HEK293 (cell line): ENCODE measurements around the gene TANC1.

ENCODE experiments used
- CTCF ChIA-PET: fragments of 350-600 bp; formaldehyde crosslinking; extraction: SDS; loops from one replicate; lab custom pipeline; 2021; ENCODE audit warnings: antibody characterized with exemption; lab: Yijun Ruan, JAX
- POLR2A ChIA-PET: fragments of 300-600 bp; formaldehyde crosslinking; extraction: SDS; loops from one replicate; lab custom pipeline; 2020; ENCODE audit warnings: antibody characterized with exemption, inconsistent platforms; lab: Yijun Ruan, JAX
- H3K27ac ChIP-seq: fragments of 200-500 bp; sonication (Bioruptor generic); 2 replicates; pipeline ENCODE4 v1.5.1; 2014; ENCODE audit warnings: low read depth, low read length, control low read depth, inconsistent platforms; ENCODE audit errors: extremely low read depth
- H3K36me3 ChIP-seq, 2 experiments: fragments of 200-500 bp in 1 of 2; sonication (Bioruptor generic) in 1 of 2; 1 replicate in 1 of 2; 2 replicates in 1 of 2; pipeline ENCODE4 v1.5.1; 2014 to 2017; ENCODE audit warnings: inconsistent platforms in 2 of 2, low read length in 2 of 2; ENCODE audit not compliant: control insufficient read depth in 2 of 2, insufficient read depth in 1 of 2
- H3K4me1 ChIP-seq: fragments of 200-500 bp; sonication (Bioruptor generic); 2 replicates; pipeline ENCODE4 v1.5.1; 2014; ENCODE audit warnings: mild to moderate bottlenecking, low read length, inconsistent platforms; ENCODE audit not compliant: control insufficient read depth, insufficient read depth
- H3K4me3 ChIP-seq: 2 replicates; pipeline ENCODE4 v1.5.1; 2011; ENCODE audit warnings: low read depth, mild to moderate bottlenecking, control low read depth, low read length, moderate library complexity
- H3K9me3 ChIP-seq: fragments of 200-500 bp; sonication (Bioruptor generic); 2 replicates; pipeline ENCODE4 v1.5.1; 2014; ENCODE audit warnings: low read depth, low read length, inconsistent platforms; ENCODE audit not compliant: control insufficient read depth, insufficient read depth
- GLI2 ChIP-seq: fragments of 450-650 bp; formaldehyde crosslinking; IDR thresholded peaks from 2 replicates; pipeline ENCODE4; 2017; ENCODE audit warnings: missing biosample characterization, missing genetic modification characterization, low read depth, borderline replicate concordance
- GLIS2 ChIP-seq: fragments of 450-650 bp; formaldehyde crosslinking; IDR thresholded peaks from 2 replicates; pipeline ENCODE4 v1.5.1; 2016; ENCODE audit warnings: missing biosample characterization, missing genetic modification characterization
- HIC1 ChIP-seq: fragments of 450-650 bp; formaldehyde crosslinking; IDR thresholded peaks from 2 replicates; pipeline ENCODE4 v1.5.1; 2016; ENCODE audit warnings: missing biosample characterization, missing genetic modification characterization
- HOXC10 ChIP-seq: sonication (generic); formaldehyde crosslinking; IDR thresholded peaks from 2 replicates; pipeline ENCODE4 v1.8.1; 2023; ENCODE audit warnings: mild to moderate bottlenecking, missing genetic modification reagents
- PRDM4 ChIP-seq: fragments of 450-650 bp; formaldehyde crosslinking; IDR thresholded peaks from 2 replicates; pipeline ENCODE4 v1.5.1; 2017; ENCODE audit warnings: missing biosample characterization, missing genetic modification characterization
- SCRT1 ChIP-seq: fragments of 450-650 bp; formaldehyde crosslinking; IDR thresholded peaks from 2 replicates; pipeline ENCODE4 v1.5.1; 2016; ENCODE audit warnings: missing biosample characterization, missing genetic modification characterization, borderline replicate concordance
- SCRT2 ChIP-seq: fragments of 450-650 bp; formaldehyde crosslinking; IDR thresholded peaks from 2 replicates; pipeline ENCODE4 v1.5.1; 2016; ENCODE audit warnings: missing biosample characterization, missing genetic modification characterization
- WT1 ChIP-seq: fragments of 450-650 bp; formaldehyde crosslinking; IDR thresholded peaks from 2 replicates; pipeline ENCODE4 v1.5.1; 2016; ENCODE audit warnings: missing biosample characterization, missing genetic modification characterization
- ZNF157 ChIP-seq: fragments of 450-650 bp; formaldehyde crosslinking; IDR thresholded peaks from 2 replicates; pipeline ENCODE4 v1.5.1; 2016; ENCODE audit warnings: missing biosample characterization, missing genetic modification characterization
- ZNF16 ChIP-seq: fragments of 450-650 bp; formaldehyde crosslinking; IDR thresholded peaks from 2 replicates; pipeline ENCODE4 v1.5.1; 2016; ENCODE audit warnings: low read depth, missing biosample characterization, missing genetic modification characterization
- ZNF214 ChIP-seq: fragments of 450-650 bp; formaldehyde crosslinking; IDR thresholded peaks from 2 replicates; pipeline ENCODE4 v1.5.1; 2017; ENCODE audit warnings: missing biosample characterization, mild to moderate bottlenecking, missing genetic modification characterization, borderline replicate concordance
- ZNF239 ChIP-seq: fragments of 450-650 bp; formaldehyde crosslinking; IDR thresholded peaks from 2 replicates; pipeline ENCODE4 v1.5.1; 2016; ENCODE audit warnings: missing biosample characterization, missing genetic modification characterization
- ZNF24 ChIP-seq: fragments of 450-650 bp; formaldehyde crosslinking; IDR thresholded peaks from 2 replicates; pipeline ENCODE4 v1.5.1; 2016; ENCODE audit warnings: missing biosample characterization, missing genetic modification characterization
- ZNF292 ChIP-seq: fragments of 450-650 bp; formaldehyde crosslinking; IDR thresholded peaks from 2 replicates; pipeline ENCODE4 v1.5.1; 2016; ENCODE audit warnings: low read depth, missing biosample characterization, missing genetic modification characterization, borderline replicate concordance
- ZNF335 ChIP-seq: fragments of 450-650 bp; formaldehyde crosslinking; conservative IDR thresholded peaks from 2 replicates; pipeline ENCODE4 v1.5.1; 2016; ENCODE audit warnings: missing biosample characterization, missing genetic modification characterization
- ZNF354C ChIP-seq: fragments of 450-650 bp; formaldehyde crosslinking; IDR thresholded peaks from 2 replicates; pipeline ENCODE4 v1.5.1; 2016; ENCODE audit warnings: missing biosample characterization, missing genetic modification characterization, low read depth, borderline replicate concordance
- ZNF366 ChIP-seq: fragments of 450-650 bp; formaldehyde crosslinking; conservative IDR thresholded peaks from 2 replicates; pipeline ENCODE4 v1.5.1; 2016; ENCODE audit warnings: missing biosample characterization, missing genetic modification characterization
- ZNF391 ChIP-seq: fragments of 450-650 bp; formaldehyde crosslinking; IDR thresholded peaks from 2 replicates; pipeline ENCODE4 v1.5.1; 2016; ENCODE audit warnings: low read depth, missing biosample characterization, missing genetic modification characterization, borderline replicate concordance
- ZNF416 ChIP-seq: fragments of 450-650 bp; formaldehyde crosslinking; IDR thresholded peaks from 2 replicates; pipeline ENCODE4 v1.5.1; 2016; ENCODE audit warnings: missing biosample characterization, missing genetic modification characterization
- ZNF433 ChIP-seq: fragments of 450-650 bp; formaldehyde crosslinking; IDR thresholded peaks from 2 replicates; pipeline ENCODE4 v1.5.1; 2016; ENCODE audit warnings: missing biosample characterization, missing genetic modification characterization, low read depth
- ZNF48 ChIP-seq: fragments of 450-650 bp; formaldehyde crosslinking; IDR thresholded peaks from 2 replicates; pipeline ENCODE4 v1.5.1; 2016; ENCODE audit warnings: missing biosample characterization, missing genetic modification characterization
- ZNF501 ChIP-seq: fragments of 450-650 bp; formaldehyde crosslinking; IDR thresholded peaks from 2 replicates; pipeline ENCODE4 v1.5.1; 2016; ENCODE audit warnings: missing biosample characterization, missing genetic modification characterization
- ZNF521 ChIP-seq: fragments of 450-650 bp; formaldehyde crosslinking; IDR thresholded peaks from 2 replicates; pipeline ENCODE4 v1.5.1; 2017; ENCODE audit warnings: missing biosample characterization, mild to moderate bottlenecking, missing genetic modification characterization
- ZNF768 ChIP-seq: fragments of 450-650 bp; formaldehyde crosslinking; IDR thresholded peaks from 2 replicates; pipeline ENCODE4 v1.5.1; 2018; ENCODE audit warnings: missing biosample characterization, mild to moderate bottlenecking, missing genetic modification characterization
- ZNF785 ChIP-seq: fragments of 450-650 bp; formaldehyde crosslinking; IDR thresholded peaks from 2 replicates; pipeline ENCODE4 v1.5.1; 2016; ENCODE audit warnings: missing biosample characterization, missing genetic modification characterization
- ZNF837 ChIP-seq: fragments of 450-650 bp; formaldehyde crosslinking; IDR thresholded peaks from 2 replicates; pipeline ENCODE4 v1.5.1; 2016; ENCODE audit warnings: missing biosample characterization, missing genetic modification characterization
- TF ChIP-seq, protein P1 (sequence below): fragments of 450-650 bp; formaldehyde crosslinking; IDR thresholded peaks from 2 replicates; pipeline ENCODE4 v1.5.1; 2016; ENCODE audit warnings: missing biosample characterization, missing genetic modification characterization
- TF ChIP-seq, protein P2 (sequence below): fragments of 450-650 bp; formaldehyde crosslinking; IDR thresholded peaks from 2 replicates; pipeline ENCODE4 v1.5.1; 2017; ENCODE audit warnings: missing biosample characterization, missing genetic modification characterization
- TF ChIP-seq, protein P3 (sequence below): fragments of 450-650 bp; formaldehyde crosslinking; IDR thresholded peaks from 2 replicates; pipeline ENCODE4 v1.5.1; 2016; ENCODE audit warnings: missing biosample characterization, missing genetic modification characterization

The TANC1 gene

GRCh38 chr2:159279700-159280099 lies 311.3 kb downstream of the TANC1 start:
- TF ChIP-seq WT1 (tag by site-specific recombination) (no peak), ZNF837 (no peak), ZNF521 (tag by site-specific recombination) (no peak), ZNF768 (tag by site-specific recombination) (no peak), ZNF48 (no peak), ZNF354C (no peak), GLI2 (tag by site-specific recombination) (no peak), ZNF391 (tag by site-specific recombination) (no peak), ZNF157 (tag by site-specific recombination) (no peak), GLIS2 (tag by site-specific recombination) (no peak), ZNF16 (tag by site-specific recombination) (no peak), ZNF366 (no peak), ZNF335 (no peak), ZNF24 (tag by site-specific recombination) (no peak), ZNF239 (tag by site-specific recombination) (no peak)
- TF ChIP-seq, protein P1, sequence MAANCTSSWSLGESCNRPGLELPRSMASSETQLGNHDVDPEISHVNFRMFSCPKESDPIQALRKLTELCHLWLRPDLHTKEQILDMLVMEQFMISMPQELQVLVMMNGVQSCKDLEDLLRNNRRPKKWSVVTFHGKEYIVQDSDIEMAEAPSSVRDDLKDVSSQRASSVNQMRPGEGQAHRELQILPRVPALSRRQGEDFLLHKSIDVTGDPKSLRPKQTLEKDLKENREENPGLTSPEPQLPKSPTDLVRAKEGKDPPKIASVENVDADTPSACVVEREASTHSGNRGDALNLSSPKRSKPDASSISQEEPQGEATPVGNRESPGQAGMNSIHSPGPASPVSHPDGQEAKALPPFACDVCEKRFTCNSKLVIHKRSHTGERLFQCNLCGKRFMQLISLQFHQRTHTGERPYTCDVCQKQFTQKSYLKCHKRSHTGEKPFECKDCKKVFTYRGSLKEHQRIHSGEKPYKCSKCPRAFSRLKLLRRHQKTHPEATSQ (tag by site-specific recombination), result no peak
- POLR2A ChIA-PET, result no interaction called here
- CTCF ChIA-PET, result no interaction called here
- Histone ChIP-seq H3K27ac (no peak overlapping the region), H3K4me3 (no peak overlapping the region), H3K9me3 (no peaks in the 10 kb centered on the region), H3K36me3 (peaks cover 0 to 23% of the 10 kb centered on the region in 2 experiments; a peak in 2 of 3 replicates), H3K4me1 (no peaks in the 10 kb centered on the region)

DNA sequence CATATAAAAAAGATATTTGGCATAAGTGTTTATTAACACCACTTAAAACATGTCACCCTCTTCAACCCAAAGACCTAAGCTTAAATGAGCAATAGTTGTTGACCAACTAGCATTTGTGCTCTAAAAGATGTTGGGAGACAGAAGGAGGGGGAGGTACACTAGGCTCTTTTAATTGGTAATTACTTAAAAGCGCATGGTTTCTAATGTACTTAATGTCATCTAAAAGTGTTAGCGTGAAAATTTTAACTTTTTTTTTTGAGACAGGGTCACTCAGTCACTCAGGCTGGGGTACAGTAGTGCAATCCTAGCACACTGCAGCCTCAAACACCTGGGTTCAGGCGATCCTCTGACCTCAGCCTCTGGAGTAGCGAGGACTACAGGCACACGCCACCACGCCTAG lies 312.6 kb downstream of the TANC1 start:
- H3K4me3 ChIP-seq, result no peak overlapping the region
- peaks cover 0 to 23% of the 10 kb centered on the region in 2 experiments; a peak in 2 of 3 replicates for H3K36me3 ChIP-seq
- no peaks in the 10 kb centered on the region for H3K4me1 ChIP-seq
- CTCF ChIA-PET, result no interaction called here
- H3K9me3 ChIP-seq, result no peaks in the 10 kb centered on the region
- POLR2A ChIA-PET, result no interaction called here
- H3K27ac ChIP-seq, result no peak overlapping the region
- TF ChIP-seq ZNF433 (tag by site-specific recombination), result no peak
- TF ChIP-seq HOXC10 (CRISPR knock-in tag), result no peak
- no peak for TF ChIP-seq SCRT2 (tag by site-specific recombination)
- no peak for TF ChIP-seq ZNF366
- no peak for TF ChIP-seq ZNF292
- no peak for TF ChIP-seq ZNF354C
- no peak for TF ChIP-seq GLI2 (tag by site-specific recombination)
- no peak for TF ChIP-seq PRDM4 (tag by site-specific recombination)
- no peak for TF ChIP-seq ZNF785 (tag by site-specific recombination)
- no peak for TF ChIP-seq HIC1
- TF ChIP-seq SCRT1 (tag by site-specific recombination), result no peak
- TF ChIP-seq ZNF501 (tag by site-specific recombination), result no peak
- no peak for TF ChIP-seq ZNF214 (tag by site-specific recombination)
- TF ChIP-seq, protein P2, sequence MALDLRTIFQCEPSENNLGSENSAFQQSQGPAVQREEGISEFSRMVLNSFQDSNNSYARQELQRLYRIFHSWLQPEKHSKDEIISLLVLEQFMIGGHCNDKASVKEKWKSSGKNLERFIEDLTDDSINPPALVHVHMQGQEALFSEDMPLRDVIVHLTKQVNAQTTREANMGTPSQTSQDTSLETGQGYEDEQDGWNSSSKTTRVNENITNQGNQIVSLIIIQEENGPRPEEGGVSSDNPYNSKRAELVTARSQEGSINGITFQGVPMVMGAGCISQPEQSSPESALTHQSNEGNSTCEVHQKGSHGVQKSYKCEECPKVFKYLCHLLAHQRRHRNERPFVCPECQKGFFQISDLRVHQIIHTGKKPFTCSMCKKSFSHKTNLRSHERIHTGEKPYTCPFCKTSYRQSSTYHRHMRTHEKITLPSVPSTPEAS (tag by site-specific recombination), result no peak
- TF ChIP-seq, protein P3, sequence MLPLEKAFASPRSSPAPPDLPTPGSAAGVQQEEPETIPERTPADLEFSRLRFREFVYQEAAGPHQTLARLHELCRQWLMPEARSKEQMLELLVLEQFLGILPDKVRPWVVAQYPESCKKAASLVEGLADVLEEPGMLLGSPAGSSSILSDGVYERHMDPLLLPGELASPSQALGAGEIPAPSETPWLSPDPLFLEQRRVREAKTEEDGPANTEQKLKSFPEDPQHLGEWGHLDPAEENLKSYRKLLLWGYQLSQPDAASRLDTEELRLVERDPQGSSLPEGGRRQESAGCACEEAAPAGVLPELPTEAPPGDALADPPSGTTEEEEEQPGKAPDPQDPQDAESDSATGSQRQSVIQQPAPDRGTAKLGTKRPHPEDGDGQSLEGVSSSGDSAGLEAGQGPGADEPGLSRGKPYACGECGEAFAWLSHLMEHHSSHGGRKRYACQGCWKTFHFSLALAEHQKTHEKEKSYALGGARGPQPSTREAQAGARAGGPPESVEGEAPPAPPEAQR, result no peak
- no peak for TF ChIP-seq ZNF416 (tag by site-specific recombination)
